HG03066 (cell line): ENCODE measurements around the gene PXDC1.
"Not testable (repeated sequence)": the region's sequence is repeated elsewhere in the genome, so short reads cannot be mapped to it uniquely, and the experiment has no call there.

Experiments
- ATAC-seq: cut with Tn5 transposase; IDR thresholded peaks from one replicate; pipeline ENCODE4 v1.9.1; 2021; ENCODE audit warnings: low read depth; ENCODE audit not compliant: unreplicated experiment

The PXDC1 gene

GRCh38 chr6:3737149-3737830 lies 14.2 kb downstream of the PXDC1 start:
- no peak for ATAC-seq

GRCh38 chr6:3735029-3735605 lies 16.4 kb downstream of the PXDC1 start:
- no peak for ATAC-seq

- ATAC-seq: no peak
These were observed 17.5 kb downstream of the PXDC1 start for GRCh38 chr6:3734023-3734422.

- no peak for ATAC-seq
These were observed 18.1 kb downstream of the PXDC1 start for GRCh38 chr6:3733321-3733925.

- no peak for ATAC-seq
These were observed 19.0 kb downstream of the PXDC1 start for GRCh38 chr6:3732345-3733141.

- ATAC-seq: no peak
These were observed 19.8 kb downstream of the PXDC1 start for GRCh38 chr6:3731700-3732099.

GRCh38 chr6:3729603-3730344 lies 21.7 kb downstream of the PXDC1 start:
- no peak for ATAC-seq

GRCh38 chr6:3727593-3728108 lies 23.9 kb downstream of the PXDC1 start:
- no peak for ATAC-seq

- no peak for ATAC-seq
These were observed 24.5 kb downstream of the PXDC1 start for GRCh38 chr6:3727036-3727435.

- ATAC-seq: no peak
These were observed 25.1 kb downstream of the PXDC1 start for GRCh38 chr6:3726421-3726820.

GRCh38 chr6:3725145-3726047 lies 26.1 kb downstream of the PXDC1 start:
- ATAC-seq: no peak

GRCh38 chr6:3724451-3725144 lies 26.9 kb downstream of the PXDC1 start:
- ATAC-seq: no peak

- no peak for ATAC-seq
These were observed 27.5 kb downstream of the PXDC1 start for GRCh38 chr6:3723966-3724365.

GRCh38 chr6:3723251-3723650 lies 28.3 kb downstream of the PXDC1 start:
- ATAC-seq: no peak

- no peak for ATAC-seq
These were observed 28.7 kb downstream of the PXDC1 start for GRCh38 chr6:3722785-3723184.

GRCh38 chr6:3721810-3722621 lies 29.5 kb downstream of the PXDC1 start:
- no peak for ATAC-seq

- not testable (repeated sequence) for ATAC-seq
These were observed 30.7 kb downstream of the PXDC1 start for GRCh38 chr6:3720770-3721169.
